ENCODE measurements around the gene BRMS1.
A peak's percentile ranks its signal among the peaks of the same experiment; 100 is the strongest.

Gene BRMS1

GRCh38 chr11:66302656-66303055 lies 42.2 kb downstream of the BRMS1 start:
- no peak for DNase-seq

GRCh38 chr11:66299186-66299585 lies 45.7 kb downstream of the BRMS1 start:
- DNase-seq = no peak

- DNase-seq = no peak
Measured at GRCh38 chr11:66297610-66298009, 47.3 kb downstream of the BRMS1 start.

- DNase-seq = no peak
Measured at GRCh38 chr11:66294626-66295620, 50.0 kb downstream of the BRMS1 start.

GRCh38 chr11:66293777-66294625 lies 50.9 kb downstream of the BRMS1 start:
- DNase-seq = no peak

GRCh38 chr11:66293352-66293751 lies 51.6 kb downstream of the BRMS1 start:
- DNase-seq = no peak

- DNase-seq = no peak
Measured at GRCh38 chr11:66292543-66293332, 52.2 kb downstream of the BRMS1 start.

- DNase-seq = no peak
Measured at GRCh38 chr11:66291706-66292542, 53.0 kb downstream of the BRMS1 start, which contains the start of gene TMEM151A. Gene TMEM151A (plus strand): TSS chr11:66291894. CDS start chr11:66292014, 120 bp downstream.

- no peak for DNase-seq
Measured at GRCh38 chr11:66291303-66291705, 53.6 kb downstream of the BRMS1 start.

GRCh38 chr11:66290330-66290621 lies 54.6 kb downstream of the BRMS1 start:
- no peak for DNase-seq

- peak; percentile 81 for DNase-seq
Measured at GRCh38 chr11:66289548-66290329, 55.2 kb downstream of the BRMS1 start.

- DNase-seq = peak; percentile 97
Measured at GRCh38 chr11:66288671-66289547, 56.0 kb downstream of the BRMS1 start, which contains the start of gene YIF1A. Gene YIF1A (minus strand): TSS chr11:66289143. CDS start chr11:66288985, 158 bp downstream.

- DNase-seq = no peak
Measured at GRCh38 chr11:66287889-66288670, 56.8 kb downstream of the BRMS1 start.
